Measurements from ENCODE around the gene KRT83. TPM values are rescaled to one million over a fixed set of nuclear protein-coding genes. Genes with fewer than 3 reads are reported as not detected.
A peak's percentile ranks its signal among the peaks of the same experiment; 100 is the strongest.
"Not testable (repeated sequence)": the region's sequence is repeated elsewhere in the genome, so short reads cannot be mapped to it uniquely, and the experiment has no call there.

Gene KRT83
- total RNA-seq, 2 donors from 2014 or later: not detected

- H3K36me3 Mint-ChIP-seq, H3K9me3 Mint-ChIP-seq, H3K27me3 Mint-ChIP-seq: not testable (repeated sequence)
- Mint-ChIP-seq H3K27ac (peak overlapping the region; percentile 53 to 58), H3K4me3 (peak overlapping the region; percentile 76), H3K4me1 (ENCODE audit: low read depth in 2 of 2) (peaks cover 24 to 28% of the 10 kb centered on the region in 2 donors)
- DNase-seq (ENCODE audit: low spot score): peak; percentile 79
- peak; percentile 98 to 99 for ATAC-seq
Measured at GRCh38 chr12:52287816-52288805, 33.1 kb downstream of the KRT83 start.

- H3K27ac Mint-ChIP-seq: peak overlapping the region in 1 of 2 donors; percentile 53
- not testable (repeated sequence) for DNase-seq (ENCODE audit: low spot score); H3K9me3 Mint-ChIP-seq; H3K27me3 Mint-ChIP-seq; ATAC-seq; H3K36me3 Mint-ChIP-seq
- peak overlapping the region; percentile 76 for H3K4me3 Mint-ChIP-seq
- peaks cover 23 to 28% of the 10 kb centered on the region in 2 donors for H3K4me1 Mint-ChIP-seq (ENCODE audit: low read depth in 2 of 2)
Measured at GRCh38 chr12:52286857-52287785, 34.1 kb downstream of the KRT83 start.

- DNase-seq (ENCODE audit: low spot score): no peak
- Mint-ChIP-seq H3K9me3 (no peaks in the 10 kb centered on the region), H3K27ac (peak overlapping the region in 1 of 2 donors; percentile 54), H3K4me1 (ENCODE audit: low read depth in 2 of 2) (peaks cover 23 to 24% of the 10 kb centered on the region in 2 donors), H3K36me3 (no peaks in the 10 kb centered on the region), H3K27me3 (no peaks in the 10 kb centered on the region), H3K4me3 (no peak overlapping the region)
- no peak for ATAC-seq
Measured at GRCh38 chr12:52285851-52286530, 35.2 kb downstream of the KRT83 start.

- Mint-ChIP-seq H3K27me3 (no peaks in the 10 kb centered on the region), H3K4me1 (ENCODE audit: low read depth in 2 of 2) (peaks cover 23 to 24% of the 10 kb centered on the region in 2 donors), H3K9me3 (no peaks in the 10 kb centered on the region), H3K4me3 (no peak overlapping the region), H3K27ac (peak overlapping the region in 1 of 2 donors; percentile 54), H3K36me3 (no peaks in the 10 kb centered on the region)
- no peak for ATAC-seq
- no peak for DNase-seq (ENCODE audit: low spot score)
Measured at GRCh38 chr12:52285172-52285745, 35.9 kb downstream of the KRT83 start.

- no peak for DNase-seq (ENCODE audit: low spot score)
- Mint-ChIP-seq H3K36me3 (no peaks in the 10 kb centered on the region), H3K4me3 (no peak overlapping the region), H3K9me3 (no peaks in the 10 kb centered on the region), H3K27ac (no peak overlapping the region), H3K4me1 (ENCODE audit: low read depth in 2 of 2) (peaks cover 23 to 28% of the 10 kb centered on the region in 2 donors), H3K27me3 (peaks cover 4 to 5% of the 10 kb centered on the region in 2 donors)
- no peak for ATAC-seq
Measured at GRCh38 chr12:52284562-52285171, 36.5 kb downstream of the KRT83 start.

GRCh38 chr12:52280796-52281560, 40.2 kb downstream of the KRT83 start:
- no peak overlapping the region for H3K4me3 Mint-ChIP-seq
- H3K27ac Mint-ChIP-seq: no peak overlapping the region
- ATAC-seq: no peak
- no peaks in the 10 kb centered on the region for H3K9me3 Mint-ChIP-seq
- peaks cover 8 to 15% of the 10 kb centered on the region in 2 donors for H3K27me3 Mint-ChIP-seq
- H3K4me1 Mint-ChIP-seq (ENCODE audit: low read depth in 2 of 2): peaks cover 9 to 13% of the 10 kb centered on the region in 2 donors
- no peak for DNase-seq (ENCODE audit: low spot score)
- no peaks in the 10 kb centered on the region for H3K36me3 Mint-ChIP-seq

- H3K4me1 Mint-ChIP-seq (ENCODE audit: low read depth in 2 of 2): peaks cover 6 to 10% of the 10 kb centered on the region in 2 donors
- H3K27ac Mint-ChIP-seq: no peak overlapping the region
- H3K27me3 Mint-ChIP-seq: peaks cover 8 to 17% of the 10 kb centered on the region in 2 donors
- ATAC-seq: no peak
- H3K36me3 Mint-ChIP-seq: no peaks in the 10 kb centered on the region
- no peaks in the 10 kb centered on the region for H3K9me3 Mint-ChIP-seq
- DNase-seq (ENCODE audit: low spot score): no peak
- H3K4me3 Mint-ChIP-seq: no peak overlapping the region
Measured at GRCh38 chr12:52280319-52280795, 40.8 kb downstream of the KRT83 start.

- DNase-seq (ENCODE audit: low spot score) (no peak), ATAC-seq (no peak)
- no peak overlapping the region for H3K27ac Mint-ChIP-seq
- H3K36me3 Mint-ChIP-seq: no peaks in the 10 kb centered on the region
- H3K4me3 Mint-ChIP-seq: no peak overlapping the region
- peaks cover 8 to 20% of the 10 kb centered on the region in 2 donors for H3K27me3 Mint-ChIP-seq
- no peaks in the 10 kb centered on the region for H3K9me3 Mint-ChIP-seq
- peaks cover 6 to 10% of the 10 kb centered on the region in 2 donors for H3K4me1 Mint-ChIP-seq (ENCODE audit: low read depth in 2 of 2)
Measured at GRCh38 chr12:52279422-52280318, 41.5 kb downstream of the KRT83 start.

- H3K4me1 Mint-ChIP-seq (ENCODE audit: low read depth in 2 of 2): peaks cover 6 to 10% of the 10 kb centered on the region in 2 donors
- peak; percentile 90 to 94 for ATAC-seq
- H3K4me3 Mint-ChIP-seq: no peak overlapping the region
- no peak overlapping the region for H3K27ac Mint-ChIP-seq
- H3K9me3 Mint-ChIP-seq: no peaks in the 10 kb centered on the region
- H3K36me3 Mint-ChIP-seq: no peaks in the 10 kb centered on the region
- H3K27me3 Mint-ChIP-seq: peaks cover 8 to 23% of the 10 kb centered on the region in 2 donors
- DNase-seq (ENCODE audit: low spot score): peak; percentile 82
Measured at GRCh38 chr12:52278575-52279421, 42.4 kb downstream of the KRT83 start.

GRCh38 chr12:52277486-52278245, 43.5 kb downstream of the KRT83 start:
- Mint-ChIP-seq H3K36me3 (no peaks in the 10 kb centered on the region), H3K27me3 (peaks cover 17 to 23% of the 10 kb centered on the region in 2 donors), H3K4me1 (ENCODE audit: low read depth in 2 of 2) (peaks cover 6 to 10% of the 10 kb centered on the region in 2 donors), H3K9me3 (no peaks in the 10 kb centered on the region), H3K27ac (no peak overlapping the region), H3K4me3 (no peak overlapping the region)
- ATAC-seq: no peak
- no peak for DNase-seq (ENCODE audit: low spot score)
